Measurements from ENCODE around the gene LYZL6. TPM values are rescaled to one million over a fixed set of nuclear protein-coding genes. Genes with fewer than 3 reads are reported as not detected.
"Not testable (repeated sequence)": the region's sequence is repeated elsewhere in the genome, so short reads cannot be mapped to it uniquely, and the experiment has no call there.

Gene LYZL6
- total RNA-seq, 2 donors from 2014 or later: not detected

DNA sequence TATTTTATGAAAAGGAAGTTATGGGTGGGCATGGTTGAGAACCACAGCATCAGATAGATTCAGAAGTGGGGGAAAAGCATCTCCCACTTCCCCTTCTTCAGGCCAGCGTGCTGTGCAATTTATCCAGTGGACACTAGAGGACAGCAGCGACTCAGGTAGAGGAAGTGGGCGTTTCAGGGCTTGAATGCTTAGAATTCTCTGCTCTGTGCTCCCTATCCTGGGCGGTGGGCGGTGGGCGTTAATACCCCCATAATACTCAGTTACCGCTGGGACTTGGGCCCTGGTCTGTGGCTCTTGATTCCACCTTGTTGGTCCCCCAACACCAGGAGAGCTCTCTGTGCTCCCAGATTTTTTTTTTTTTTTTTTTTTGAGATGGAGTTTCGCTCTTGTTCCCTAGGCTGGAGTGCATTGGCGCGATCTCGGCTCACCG, 3.7 kb upstream of the LYZL6 start:
- no peaks in the 10 kb centered on the region for H3K36me3 ChIP-seq
- no peak overlapping the region for H3K4me3 ChIP-seq
- TF ChIP-seq, protein P1, sequence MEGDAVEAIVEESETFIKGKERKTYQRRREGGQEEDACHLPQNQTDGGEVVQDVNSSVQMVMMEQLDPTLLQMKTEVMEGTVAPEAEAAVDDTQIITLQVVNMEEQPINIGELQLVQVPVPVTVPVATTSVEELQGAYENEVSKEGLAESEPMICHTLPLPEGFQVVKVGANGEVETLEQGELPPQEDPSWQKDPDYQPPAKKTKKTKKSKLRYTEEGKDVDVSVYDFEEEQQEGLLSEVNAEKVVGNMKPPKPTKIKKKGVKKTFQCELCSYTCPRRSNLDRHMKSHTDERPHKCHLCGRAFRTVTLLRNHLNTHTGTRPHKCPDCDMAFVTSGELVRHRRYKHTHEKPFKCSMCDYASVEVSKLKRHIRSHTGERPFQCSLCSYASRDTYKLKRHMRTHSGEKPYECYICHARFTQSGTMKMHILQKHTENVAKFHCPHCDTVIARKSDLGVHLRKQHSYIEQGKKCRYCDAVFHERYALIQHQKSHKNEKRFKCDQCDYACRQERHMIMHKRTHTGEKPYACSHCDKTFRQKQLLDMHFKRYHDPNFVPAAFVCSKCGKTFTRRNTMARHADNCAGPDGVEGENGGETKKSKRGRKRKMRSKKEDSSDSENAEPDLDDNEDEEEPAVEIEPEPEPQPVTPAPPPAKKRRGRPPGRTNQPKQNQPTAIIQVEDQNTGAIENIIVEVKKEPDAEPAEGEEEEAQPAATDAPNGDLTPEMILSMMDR (IDR thresholded peaks at IDR 0.05): peak; percentile 67 to 79
- no peaks in the 10 kb centered on the region for H3K4me1 ChIP-seq
- DNase-seq (ENCODE audit: low spot score): no peak
- no peak overlapping the region for H3K27ac ChIP-seq
- H3K27me3 ChIP-seq: no peaks in the 10 kb centered on the region
- no peaks in the 10 kb centered on the region for H3K9me3 ChIP-seq

DNA sequence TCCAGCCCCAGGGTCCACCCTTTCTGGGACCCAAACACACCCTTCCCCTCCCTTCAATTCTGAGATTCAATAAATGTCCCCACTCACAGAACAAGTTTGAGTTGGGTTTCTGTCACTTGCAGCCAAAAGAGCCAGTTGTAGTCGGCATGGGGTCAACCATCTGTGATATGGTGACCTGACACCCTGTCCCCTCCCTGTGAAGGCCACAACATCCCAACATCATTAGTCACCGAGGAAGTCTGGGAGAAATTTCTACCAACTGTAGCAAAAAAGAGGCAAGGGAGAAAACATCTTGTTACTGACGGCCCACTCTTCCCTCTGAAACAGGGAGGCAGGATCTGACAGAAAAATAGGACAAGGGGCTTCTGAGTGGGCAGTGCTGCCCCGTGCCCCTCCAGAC, 638 bp upstream of the LYZL6 start:
- no peaks in the 10 kb centered on the region for H3K9me3 ChIP-seq
- DNase-seq (ENCODE audit: low spot score): no peak
- no peaks in the 10 kb centered on the region for H3K4me1 ChIP-seq
- H3K27ac ChIP-seq: no peak overlapping the region
- no peaks in the 10 kb centered on the region for H3K27me3 ChIP-seq
- TF ChIP-seq, protein P1 (IDR thresholded peaks at IDR 0.05): no peak
- no peaks in the 10 kb centered on the region for H3K36me3 ChIP-seq
- H3K4me3 ChIP-seq: no peak overlapping the region

DNA sequence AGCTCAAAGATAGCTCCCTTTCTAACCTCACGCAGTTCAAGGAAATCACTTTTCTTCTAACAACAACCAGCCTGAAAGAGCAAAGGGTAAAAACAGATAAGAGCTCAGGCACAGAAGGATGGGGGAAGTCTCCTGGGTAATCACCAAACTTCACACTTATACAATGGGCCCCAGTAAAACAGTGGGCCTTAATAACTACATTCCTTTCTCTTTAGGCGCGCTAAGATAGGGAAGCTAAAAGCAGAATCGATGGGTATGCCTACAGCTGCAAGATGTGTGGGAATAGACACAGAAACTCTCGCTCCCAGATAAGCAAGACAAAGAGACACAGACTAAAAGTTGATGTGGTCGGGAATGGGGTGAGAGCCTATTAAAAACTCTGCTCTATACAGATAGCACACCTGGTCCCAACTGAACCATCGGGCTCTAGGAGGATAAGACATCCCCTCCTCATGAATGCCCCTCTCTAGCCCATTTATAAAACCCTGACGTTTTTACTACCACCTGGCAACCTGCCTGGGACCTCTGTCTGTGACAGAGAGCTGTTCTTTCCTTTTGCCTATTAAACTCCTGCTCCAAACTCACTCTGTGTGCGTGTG, 826 bp downstream of the LYZL6 start:
- H3K4me1 ChIP-seq: no peaks in the 10 kb centered on the region
- H3K27me3 ChIP-seq: no peaks in the 10 kb centered on the region
- no peak overlapping the region for H3K27ac ChIP-seq
- H3K36me3 ChIP-seq: no peaks in the 10 kb centered on the region
- no peak for DNase-seq (ENCODE audit: low spot score)
- TF ChIP-seq, protein P1 (IDR thresholded peaks at IDR 0.05): no peak
- H3K9me3 ChIP-seq: no peaks in the 10 kb centered on the region
- H3K4me3 ChIP-seq: no peak overlapping the region

DNA sequence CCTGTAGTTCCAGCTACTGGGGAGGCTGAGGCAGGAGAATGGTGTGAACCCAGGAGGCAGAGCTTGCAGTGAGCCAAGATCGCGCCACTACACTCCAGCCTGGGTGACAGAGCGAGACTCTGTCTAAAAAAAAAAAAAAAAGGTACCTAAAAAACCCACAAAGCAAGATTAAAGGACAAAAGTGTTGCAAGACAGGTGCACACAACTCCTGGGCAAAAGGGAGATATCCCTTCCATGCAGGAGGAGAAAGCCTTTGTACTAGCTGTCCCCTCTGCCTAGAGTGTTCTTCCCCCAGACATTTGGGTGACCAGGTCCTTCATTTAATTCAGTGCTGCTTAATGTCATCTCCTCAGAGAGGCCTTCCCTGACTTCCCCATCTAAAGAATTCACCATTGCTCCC, 5.0 kb downstream of the LYZL6 start:
- not testable (repeated sequence) for H3K27me3 ChIP-seq; H3K9me3 ChIP-seq; DNase-seq (ENCODE audit: low spot score); H3K4me3 ChIP-seq; H3K4me1 ChIP-seq; H3K27ac ChIP-seq; H3K36me3 ChIP-seq

DNA sequence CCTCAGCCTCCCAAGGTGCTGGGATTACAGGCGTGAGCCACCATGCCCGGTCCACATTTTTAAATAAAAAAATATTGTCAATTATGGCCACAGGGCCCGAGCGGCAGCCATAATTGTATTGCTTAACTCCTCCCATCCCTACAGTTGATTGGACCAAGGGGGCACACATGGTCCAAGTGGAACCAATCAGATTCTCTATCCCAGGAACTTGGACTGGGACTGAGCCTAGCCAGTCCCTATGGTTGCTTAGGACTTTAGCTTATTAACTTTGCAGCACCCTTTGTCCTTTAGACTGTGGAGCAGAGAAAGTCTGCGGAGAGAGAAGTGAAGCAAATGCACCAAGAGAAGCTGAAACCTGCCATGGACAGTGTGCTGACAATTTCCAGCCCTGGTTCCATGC, 7.5 kb downstream of the LYZL6 start:
- H3K27me3 ChIP-seq: no peaks in the 10 kb centered on the region
- no peaks in the 10 kb centered on the region for H3K36me3 ChIP-seq
- peaks cover 0 to 12% of the 10 kb centered on the region in 2 donors for H3K4me1 ChIP-seq
- DNase-seq (ENCODE audit: low spot score): no peak
- H3K27ac ChIP-seq: no peak overlapping the region
- H3K4me3 ChIP-seq: no peak overlapping the region
- H3K9me3 ChIP-seq: no peaks in the 10 kb centered on the region
- TF ChIP-seq, protein P1 (IDR thresholded peaks at IDR 0.05): no peak

DNA sequence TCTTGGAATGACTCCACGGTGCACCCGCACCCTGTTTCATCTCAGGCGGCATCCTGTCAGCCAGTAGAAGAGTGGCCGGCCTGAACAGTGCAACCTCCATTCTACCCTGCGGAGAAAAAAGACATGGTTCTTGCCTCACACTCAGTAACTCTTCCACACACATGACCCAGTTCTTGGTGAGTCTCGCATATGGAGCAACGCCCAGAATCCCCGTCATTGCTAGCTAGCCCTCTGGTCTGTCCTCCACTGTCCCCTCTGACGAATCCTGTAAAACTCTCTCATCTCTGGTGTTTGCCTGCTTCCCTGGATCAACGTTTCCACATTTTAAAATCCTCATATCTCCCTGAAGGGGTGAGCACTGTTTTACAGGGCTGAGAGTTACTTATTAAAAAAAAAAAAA, 8.8 kb downstream of the LYZL6 start:
- peaks cover 0 to 25% of the 10 kb centered on the region in 2 donors for H3K4me1 ChIP-seq
- TF ChIP-seq, protein P1 (IDR thresholded peaks at IDR 0.05): no peak
- H3K27me3 ChIP-seq: no peaks in the 10 kb centered on the region
- no peak overlapping the region for H3K4me3 ChIP-seq
- H3K36me3 ChIP-seq: no peaks in the 10 kb centered on the region
- peak; percentile 61 for DNase-seq (ENCODE audit: low spot score)
- H3K9me3 ChIP-seq: no peaks in the 10 kb centered on the region
- no peak overlapping the region for H3K27ac ChIP-seq

Data from right atrium auricular region (tissue), 2 donors.